Right atrium auricular region (tissue), 2 donors: ENCODE data around the gene PRDM11. TPM values are rescaled to one million over a fixed set of nuclear protein-coding genes. Genes with fewer than 3 reads are reported as not detected.

Experiments used
- DNase-seq: peaks from one replicate; pipeline ENCODE4 v3.0.0-alpha.2; 2019; ENCODE audit warnings: low spot score
- H3K27ac ChIP-seq, 2 donors: fragments of 200-600 bp; sonication (generic); 1 replicate in 1 of 2; 2 replicates in 1 of 2; pipeline ENCODE4 v1.5.1; 2016 to 2019
- H3K27me3 ChIP-seq, 2 donors: fragments of 200-600 bp; sonication (generic); one replicate each; pipeline versions ENCODE4 v1.5.1 to v1.6.0; 2017 to 2019
- H3K36me3 ChIP-seq: fragments of 200-600 bp; sonication (generic); one replicate; pipeline ENCODE4 v1.5.1; 2016
- H3K4me1 ChIP-seq, 2 donors: fragments of 200-600 bp; sonication (generic); one replicate each; pipeline versions ENCODE4 v1.5.1 to v1.6.0; 2017 to 2019
- H3K4me3 ChIP-seq, 2 donors: fragments of 200-600 bp; sonication (generic); 1 replicate in 1 of 2; 2 replicates in 1 of 2; pipeline ENCODE4 v1.5.1; 2017 to 2019; ENCODE audit warnings: mild to moderate bottlenecking in 1 of 2, moderate library complexity in 1 of 2
- H3K9me3 ChIP-seq, 2 donors: fragments of 200-600 bp; sonication (generic); one replicate each; pipeline ENCODE4 v1.5.1; 2019
- CTCF ChIP-seq, 2 donors: fragments of 200-600 bp; sonication (generic); IDR thresholded peaks; one replicate each; pipeline ENCODE4 v1.5.1; 2019; ENCODE audit warnings: antibody characterized with exemption in 2 of 2
- total RNA-seq, 2 donors: library from RNA; depleted of rRNA; stranded (reverse); fragments of >200 nt; gene quantifications; one replicate each; pipeline ENCODE4 v1.1.0, GENCODE V29; 2016

PRDM11 gene
- total RNA-seq, 2 donors from 2014 or later, result 13.5 to 27.6 TPM

GRCh38 chr11:45152740-45153595 is 6.5 kb downstream of the PRDM11 start:
- Histone ChIP-seq H3K9me3 (no peaks in the 10 kb centered on the region), H3K36me3 (no peaks in the 10 kb centered on the region), H3K27ac (no peak overlapping the region), H3K27me3 (no peaks in the 10 kb centered on the region), H3K4me1 (peaks cover 0 to 45% of the 10 kb centered on the region in 2 donors), H3K4me3 (no peak overlapping the region)
- peak; percentile 36 for DNase-seq
- no peak for TF ChIP-seq CTCF (IDR thresholded peaks at IDR 0.05)

- Histone ChIP-seq H3K4me1 (peaks cover 0 to 49% of the 10 kb centered on the region in 2 donors), H3K4me3 (no peak overlapping the region), H3K27me3 (no peaks in the 10 kb centered on the region), H3K9me3 (no peaks in the 10 kb centered on the region), H3K27ac (peak overlapping the region in 1 of 2 donors; percentile 59), H3K36me3 (no peaks in the 10 kb centered on the region)
- TF ChIP-seq CTCF (IDR thresholded peaks at IDR 0.05), result no peak
- DNase-seq, result peak; percentile 38
Measured at GRCh38 chr11:45154276-45154675, 7.8 kb downstream of the PRDM11 start.

GRCh38 chr11:45155058-45155551 is 8.7 kb downstream of the PRDM11 start:
- H3K36me3 ChIP-seq, result no peaks in the 10 kb centered on the region
- no peak for TF ChIP-seq CTCF (IDR thresholded peaks at IDR 0.05)
- H3K27ac ChIP-seq, result peak overlapping the region; percentile 59 to 87
- DNase-seq, result peak; percentile 61
- no peak overlapping the region for H3K4me3 ChIP-seq
- peaks cover 0 to 55% of the 10 kb centered on the region in 2 donors for H3K4me1 ChIP-seq
- no peaks in the 10 kb centered on the region for H3K9me3 ChIP-seq
- H3K27me3 ChIP-seq, result no peaks in the 10 kb centered on the region

DNA sequence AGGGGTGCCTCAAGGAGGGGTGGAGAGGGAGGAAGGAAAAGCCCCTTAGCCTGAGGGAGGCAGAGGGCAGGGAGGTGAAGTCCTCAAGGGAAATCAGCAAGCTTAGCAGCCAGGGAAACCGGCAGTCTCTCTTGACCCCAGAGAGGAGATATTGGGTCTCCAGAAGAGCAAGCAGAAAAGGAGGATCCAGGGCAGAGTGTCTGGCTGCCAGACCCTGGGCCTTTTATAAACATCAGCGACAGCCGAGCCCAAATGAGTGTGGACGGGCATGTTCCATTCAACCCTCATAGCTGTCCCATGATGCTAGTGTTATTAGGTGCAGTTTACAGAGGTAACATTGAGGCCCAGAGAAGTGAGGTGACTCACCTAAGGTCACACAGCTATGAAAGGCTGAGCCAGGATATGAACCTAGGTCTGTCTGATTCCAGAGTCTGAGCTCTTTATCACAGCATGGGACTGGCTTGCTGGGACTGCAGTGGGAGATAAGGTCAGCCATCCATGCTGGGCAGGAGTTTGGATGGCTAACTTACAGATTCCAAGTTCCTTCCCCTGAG is 9.3 kb downstream of the PRDM11 start:
- peak overlapping the region; percentile 59 to 87 for H3K27ac ChIP-seq
- peak; percentile 52 for DNase-seq
- no peaks in the 10 kb centered on the region for H3K27me3 ChIP-seq
- H3K4me1 ChIP-seq, result peaks cover 0 to 60% of the 10 kb centered on the region in 2 donors
- no peak overlapping the region for H3K4me3 ChIP-seq
- no peaks in the 10 kb centered on the region for H3K36me3 ChIP-seq
- no peaks in the 10 kb centered on the region for H3K9me3 ChIP-seq
- no peak for TF ChIP-seq CTCF (IDR thresholded peaks at IDR 0.05)

- Histone ChIP-seq H3K27ac (peak overlapping the region in 1 of 2 donors; percentile 87), H3K4me1 (peaks cover 0 to 65% of the 10 kb centered on the region in 2 donors)
- no peak for TF ChIP-seq CTCF (IDR thresholded peaks at IDR 0.05)
Measured at GRCh38 chr11:45156201-45156600, 9.8 kb downstream of the PRDM11 start.

More at GRCh38 chr11:45156201-45156600, 9.8 kb downstream of the PRDM11 start:
- no peak for DNase-seq
- Histone ChIP-seq H3K27me3 (no peaks in the 10 kb centered on the region), H3K4me3 (no peak overlapping the region), H3K9me3 (no peaks in the 10 kb centered on the region), H3K36me3 (no peaks in the 10 kb centered on the region)
